ENCODE data around the gene WNT5B.

WNT5B gene

GRCh38 chr12:1634590-1635191 lies 5.7 kb downstream of the WNT5B start:
- Histone ChIP-seq H3K9me3 (ENCODE audit: severe bottlenecking) (no peaks in the 10 kb centered on the region), H3K27ac (no peak overlapping the region), H3K36me3 (no peaks in the 10 kb centered on the region), H3K27me3 (ENCODE audit: insufficient read depth, low read depth, severe bottlenecking) (no peaks in the 10 kb centered on the region), H3K4me3 (ENCODE audit: low read depth, low read length) (peak overlapping the region; percentile 29)
- peak; percentile 84 for DNase-seq
- TF ChIP-seq CTCF (IDR thresholded peaks at IDR 0.05; ENCODE audit: low read depth, low read length) = peak; percentile 86

- Histone ChIP-seq H3K9me3 (ENCODE audit: severe bottlenecking) (no peaks in the 10 kb centered on the region), H3K4me3 (ENCODE audit: low read depth, low read length) (peak overlapping the region; percentile 29), H3K27ac (no peak overlapping the region), H3K27me3 (ENCODE audit: insufficient read depth, low read depth, severe bottlenecking) (no peaks in the 10 kb centered on the region), H3K36me3 (no peaks in the 10 kb centered on the region)
- TF ChIP-seq CTCF (IDR thresholded peaks at IDR 0.05; ENCODE audit: low read depth, low read length) = no peak
- DNase-seq = no peak
Measured at GRCh38 chr12:1635301-1636095, 6.5 kb downstream of the WNT5B start.

GRCh38 chr12:1638203-1638602 lies 9.2 kb downstream of the WNT5B start:
- Histone ChIP-seq H3K27me3 (ENCODE audit: insufficient read depth, low read depth, severe bottlenecking) (no peaks in the 10 kb centered on the region), H3K36me3 (no peaks in the 10 kb centered on the region), H3K27ac (no peak overlapping the region), H3K4me3 (ENCODE audit: low read depth, low read length) (no peak overlapping the region), H3K9me3 (ENCODE audit: severe bottlenecking) (no peaks in the 10 kb centered on the region)
- DNase-seq = no peak
- TF ChIP-seq CTCF (IDR thresholded peaks at IDR 0.05; ENCODE audit: low read depth, low read length) = no peak

- Histone ChIP-seq H3K4me3 (ENCODE audit: low read depth, low read length) (no peak overlapping the region), H3K27ac (no peak overlapping the region), H3K27me3 (ENCODE audit: insufficient read depth, low read depth, severe bottlenecking) (no peaks in the 10 kb centered on the region), H3K36me3 (no peaks in the 10 kb centered on the region), H3K9me3 (ENCODE audit: severe bottlenecking) (no peaks in the 10 kb centered on the region)
- DNase-seq = no peak
- TF ChIP-seq CTCF (IDR thresholded peaks at IDR 0.05; ENCODE audit: low read depth, low read length) = no peak
Measured at GRCh38 chr12:1639538-1639937, 10.5 kb downstream of the WNT5B start.

GRCh38 chr12:1640328-1641234 lies 11.6 kb downstream of the WNT5B start:
- Histone ChIP-seq H3K36me3 (no peaks in the 10 kb centered on the region), H3K27me3 (ENCODE audit: insufficient read depth, low read depth, severe bottlenecking) (no peaks in the 10 kb centered on the region), H3K4me3 (ENCODE audit: low read depth, low read length) (no peak overlapping the region), H3K27ac (peak overlapping the region; percentile 51), H3K9me3 (ENCODE audit: severe bottlenecking) (no peaks in the 10 kb centered on the region)
- TF ChIP-seq CTCF (IDR thresholded peaks at IDR 0.05; ENCODE audit: low read depth, low read length) = no peak
- DNase-seq = no peak

All from WERI-Rb-1 (cell line).